Immature natural killer cell (primary cell): ENCODE data around the gene HOXD12. TPM values are rescaled to one million over a fixed set of nuclear protein-coding genes. Genes with fewer than 3 reads are reported as not detected.

Experiments
- polyA plus RNA-seq, 3 donors: library from polyadenylated mRNA; unstranded; fragments of 300-500 nt; fragmentation: Illumina TruSeq; gene quantifications; one replicate each; pipeline ENCODE4 v1.2.3, GENCODE V29; 2021

The HOXD12 gene
- polyA plus RNA-seq, 3 donors from 2014 or later = not detected

Other genes starting within 250 kb of the HOXD12 start
- 10 to 100 TPM; 13.7 to 21.3 (median 18.0) TPM for gene LNPK, start 97.5 kb upstream of the HOXD12 start, polyA plus RNA-seq
- gene EVX2, start 15.8 kb upstream of the HOXD12 start, polyA plus RNA-seq = not detected
- gene HOXD13, start 7.1 kb upstream of the HOXD12 start, polyA plus RNA-seq = not detected
- gene HOXD11, start 7.5 kb downstream of the HOXD12 start, polyA plus RNA-seq = not detected
- gene HOXD10, start 17.0 kb downstream of the HOXD12 start, polyA plus RNA-seq = not detected
- not detected for gene HOXD9, start 22.9 kb downstream of the HOXD12 start, polyA plus RNA-seq
- gene HOXD8, start 29.9 kb downstream of the HOXD12 start, polyA plus RNA-seq = not detected
- gene HOXD4, start 51.8 kb downstream of the HOXD12 start, polyA plus RNA-seq = not detected
- gene HOXD3, start 57.5 kb downstream of the HOXD12 start, polyA plus RNA-seq = not detected
- not detected for gene HOXD1, start 88.9 kb downstream of the HOXD12 start, polyA plus RNA-seq
- 10 to 100 TPM in 2 of 3 donors, 1 to 10 TPM in 1; 8.2 to 15.5 (median 13.8) TPM for gene MTX2, start 169.6 kb downstream of the HOXD12 start, polyA plus RNA-seq